IMR-90 (cell line): ENCODE results near the gene SHC4.

Source experiments
- MAFK ChIP-seq: IDR thresholded peaks from 2 replicates; pipeline ENCODE4 v1.6.1; 2012; ENCODE audit warnings: low read depth, low read length, improper control_type of control experiment
- TF ChIP-seq, protein P1 (sequence below): conservative IDR thresholded peaks from 2 replicates; pipeline ENCODE4 v1.5.1; 2012; ENCODE audit warnings: mild to moderate bottlenecking, low read depth, low read length, improper control_type of control experiment

DNA sequence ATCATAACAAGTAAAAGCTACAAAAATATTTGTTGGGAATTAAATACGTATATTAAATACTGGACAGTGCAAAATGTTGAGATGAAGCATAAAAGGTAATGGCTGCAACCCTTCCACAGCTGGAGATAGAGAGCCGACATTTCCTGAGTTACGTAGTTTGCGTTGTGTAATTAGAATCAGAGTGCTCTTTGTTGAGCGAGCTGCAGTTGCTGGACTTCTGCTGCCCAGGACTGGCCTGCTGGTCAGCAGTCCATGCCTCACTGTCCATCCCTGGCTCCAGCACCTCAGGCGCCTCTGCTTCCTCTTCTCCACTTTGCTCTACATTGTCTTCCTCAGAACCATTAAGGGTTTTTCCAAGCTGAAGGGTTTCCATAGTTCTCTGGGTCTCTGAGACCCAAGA is 28.4 kb upstream of the SHC4 start:
- TF ChIP-seq MAFK, result no peak
- TF ChIP-seq, protein P1, sequence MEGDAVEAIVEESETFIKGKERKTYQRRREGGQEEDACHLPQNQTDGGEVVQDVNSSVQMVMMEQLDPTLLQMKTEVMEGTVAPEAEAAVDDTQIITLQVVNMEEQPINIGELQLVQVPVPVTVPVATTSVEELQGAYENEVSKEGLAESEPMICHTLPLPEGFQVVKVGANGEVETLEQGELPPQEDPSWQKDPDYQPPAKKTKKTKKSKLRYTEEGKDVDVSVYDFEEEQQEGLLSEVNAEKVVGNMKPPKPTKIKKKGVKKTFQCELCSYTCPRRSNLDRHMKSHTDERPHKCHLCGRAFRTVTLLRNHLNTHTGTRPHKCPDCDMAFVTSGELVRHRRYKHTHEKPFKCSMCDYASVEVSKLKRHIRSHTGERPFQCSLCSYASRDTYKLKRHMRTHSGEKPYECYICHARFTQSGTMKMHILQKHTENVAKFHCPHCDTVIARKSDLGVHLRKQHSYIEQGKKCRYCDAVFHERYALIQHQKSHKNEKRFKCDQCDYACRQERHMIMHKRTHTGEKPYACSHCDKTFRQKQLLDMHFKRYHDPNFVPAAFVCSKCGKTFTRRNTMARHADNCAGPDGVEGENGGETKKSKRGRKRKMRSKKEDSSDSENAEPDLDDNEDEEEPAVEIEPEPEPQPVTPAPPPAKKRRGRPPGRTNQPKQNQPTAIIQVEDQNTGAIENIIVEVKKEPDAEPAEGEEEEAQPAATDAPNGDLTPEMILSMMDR, result no peak
